ENCODE measurements around the gene PRDM2.

GRCh38 chr1:13838236-13838635 lies 138.2 kb downstream of the PRDM2 start:
- TF ChIP-seq PKNOX1 (IDR thresholded peaks at IDR 0.05) (no peak), FOXA1 (IDR thresholded peaks at IDR 0.05) (no peak), FOXM1 (IDR thresholded peaks at IDR 0.05; ENCODE audit: borderline replicate concordance) (no peak), SP1 (IDR thresholded peaks at IDR 0.05) (no peak), BHLHE40 (IDR thresholded peaks at IDR 0.05; ENCODE audit: borderline replicate concordance) (no peak), TARDBP (IDR thresholded peaks at IDR 0.05) (no peak)
